ENCODE measurements around the gene HRAS.

HRAS gene

GRCh38 chr11:535519-536454, at the start of gene HRAS:
Gene HRAS (minus strand): TSS chr11:535576.
- peak; percentile 99 for DNase-seq

DNA sequence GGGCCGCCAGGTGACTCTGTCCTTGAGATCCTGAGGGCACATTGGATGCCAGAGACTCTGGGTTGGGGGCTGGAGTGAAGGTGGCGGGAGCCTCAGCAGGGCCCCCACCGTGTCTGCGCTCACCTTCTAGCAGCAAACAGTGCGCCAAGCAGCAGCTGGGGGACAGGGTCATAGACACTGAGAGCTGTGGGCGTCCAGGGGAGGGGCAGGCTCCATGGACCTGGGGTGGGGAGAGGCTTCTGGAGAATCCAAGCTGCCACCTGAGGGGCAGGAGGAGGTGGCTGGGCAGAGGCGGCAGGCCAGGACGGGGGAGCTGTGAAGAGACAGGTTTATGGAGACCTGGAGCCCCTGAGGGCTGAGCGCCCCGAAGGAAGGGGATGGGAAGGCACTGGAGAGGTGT, 48.9 kb upstream of the HRAS start:
- DNase-seq = no peak

- no peak for DNase-seq
Observed at GRCh38 chr11:581752-582151, 46.4 kb upstream of the HRAS start.

GRCh38 chr11:581342-581741, 46.0 kb upstream of the HRAS start:
- DNase-seq = no peak

DNA sequence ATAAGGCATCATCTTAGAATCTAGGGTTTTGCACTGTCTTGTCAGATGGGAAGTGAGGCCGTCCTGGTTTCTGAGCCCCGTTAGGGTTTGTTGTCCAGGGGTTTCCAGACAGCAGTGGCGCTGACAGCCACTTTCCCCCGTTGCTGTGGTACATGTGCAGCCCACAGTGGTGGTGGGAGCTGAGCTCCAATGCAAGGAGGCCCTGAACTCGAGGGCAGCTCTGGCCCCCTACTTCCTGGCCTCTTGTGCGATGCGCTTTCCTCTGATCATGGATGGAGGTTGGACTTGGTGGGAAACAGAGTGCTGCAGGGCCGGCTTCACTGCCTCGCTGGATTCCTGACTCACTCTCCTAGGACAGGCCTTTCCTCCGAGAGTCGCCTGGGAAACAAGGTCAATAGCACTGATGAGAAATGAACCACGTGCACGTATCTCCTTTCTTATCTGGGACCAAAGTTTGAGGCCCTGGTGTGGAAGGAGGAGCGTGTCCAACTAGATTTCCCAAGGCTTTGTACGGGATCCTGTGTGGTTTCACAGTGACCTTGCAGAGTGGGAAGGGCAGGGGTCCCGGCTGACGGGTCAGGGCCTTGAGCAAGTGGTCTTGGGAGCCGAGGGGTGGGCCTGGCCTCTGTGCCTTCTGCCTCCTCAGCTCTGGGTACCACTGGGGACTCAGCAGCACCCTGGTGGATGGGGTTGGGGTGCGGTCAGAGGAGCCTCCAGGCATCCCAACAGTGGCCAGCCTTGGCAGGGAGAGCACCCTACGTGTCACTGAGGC, 44.6 kb upstream of the HRAS start:
- DNase-seq = no peak

DNA sequence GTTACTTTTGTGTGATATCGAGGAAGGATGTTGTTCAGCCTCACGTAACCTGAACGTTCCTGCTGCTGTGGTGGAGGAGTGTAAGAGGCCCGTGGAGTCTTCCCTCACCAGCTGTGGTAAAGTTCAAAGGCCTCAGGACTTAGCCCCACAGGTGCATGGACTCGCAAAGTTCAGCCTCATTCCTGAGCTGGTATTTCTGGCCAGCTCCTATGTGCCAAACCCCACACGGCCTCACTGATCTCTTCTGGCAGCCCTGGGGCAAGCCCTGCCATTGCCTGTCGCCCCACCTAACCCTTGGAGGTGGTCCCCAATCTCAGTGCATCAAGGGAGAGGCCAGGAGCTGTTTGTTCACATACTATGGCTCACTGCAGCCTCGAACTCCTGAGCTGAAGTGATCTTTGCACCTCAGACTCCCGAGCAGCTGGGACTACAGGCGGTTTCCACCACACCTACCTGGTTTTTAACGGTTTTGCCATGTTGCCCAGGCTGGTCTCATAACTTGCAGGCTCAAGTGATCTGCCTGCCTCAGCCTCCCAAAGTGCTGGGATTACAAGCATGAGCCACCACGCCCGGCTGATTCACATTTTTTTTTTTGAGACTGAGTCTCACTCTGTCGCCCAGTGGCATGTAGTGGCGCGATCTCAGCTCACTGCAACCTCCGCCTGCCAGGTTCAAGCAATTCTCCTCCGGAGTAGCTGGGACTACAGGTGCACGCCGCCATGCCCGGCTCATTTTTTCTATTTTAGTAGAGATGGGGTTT, 43.1 kb upstream of the HRAS start:
- no peak for DNase-seq

GRCh38 chr11:577611-577894, 42.2 kb upstream of the HRAS start:
- DNase-seq = no peak

GRCh38 chr11:576811-577610, 41.6 kb upstream of the HRAS start:
- DNase-seq = peak; percentile 72

GRCh38 chr11:575996-576768, 40.8 kb upstream of the HRAS start, which contains the start of gene PHRF1:
Gene PHRF1 (plus strand): TSS chr11:576470. CDS start chr11:581513, 5,043 bp downstream.
- peak; percentile 98 for DNase-seq

DNA sequence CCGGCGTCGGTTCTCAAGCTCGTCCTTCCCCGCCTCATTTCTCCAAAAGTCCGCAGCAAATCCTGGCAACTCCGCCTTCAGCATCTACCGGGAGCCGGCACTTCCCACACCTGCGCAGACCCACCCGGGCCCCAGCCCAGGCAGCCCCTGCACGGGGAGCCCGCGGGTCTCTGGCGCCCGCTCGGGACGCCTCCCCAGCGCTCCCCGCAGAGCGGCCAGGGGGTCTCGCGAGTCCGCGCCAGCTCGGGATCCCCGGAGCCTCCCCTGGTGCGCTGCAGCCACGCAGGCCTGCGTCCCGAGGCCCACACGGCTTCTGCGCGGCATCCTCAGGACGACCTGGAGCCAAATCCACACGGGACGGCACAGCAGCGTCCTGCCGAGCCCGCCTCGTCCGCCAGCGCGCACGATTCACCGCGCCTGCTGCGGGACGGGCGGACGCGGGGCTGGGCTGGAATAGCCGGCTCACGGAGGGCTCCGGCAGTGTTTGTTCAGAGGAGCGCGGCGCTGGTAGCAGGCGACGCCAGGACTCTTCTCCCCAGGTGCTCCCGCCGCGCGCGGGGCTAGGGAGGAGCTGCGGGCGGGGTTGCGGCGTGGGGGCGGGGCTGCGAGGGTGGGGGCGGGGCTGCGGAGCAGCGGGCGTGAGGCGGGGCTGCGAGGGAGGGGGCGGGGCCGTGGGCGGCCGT, 40.1 kb upstream of the HRAS start:
- no peak for DNase-seq

DNA sequence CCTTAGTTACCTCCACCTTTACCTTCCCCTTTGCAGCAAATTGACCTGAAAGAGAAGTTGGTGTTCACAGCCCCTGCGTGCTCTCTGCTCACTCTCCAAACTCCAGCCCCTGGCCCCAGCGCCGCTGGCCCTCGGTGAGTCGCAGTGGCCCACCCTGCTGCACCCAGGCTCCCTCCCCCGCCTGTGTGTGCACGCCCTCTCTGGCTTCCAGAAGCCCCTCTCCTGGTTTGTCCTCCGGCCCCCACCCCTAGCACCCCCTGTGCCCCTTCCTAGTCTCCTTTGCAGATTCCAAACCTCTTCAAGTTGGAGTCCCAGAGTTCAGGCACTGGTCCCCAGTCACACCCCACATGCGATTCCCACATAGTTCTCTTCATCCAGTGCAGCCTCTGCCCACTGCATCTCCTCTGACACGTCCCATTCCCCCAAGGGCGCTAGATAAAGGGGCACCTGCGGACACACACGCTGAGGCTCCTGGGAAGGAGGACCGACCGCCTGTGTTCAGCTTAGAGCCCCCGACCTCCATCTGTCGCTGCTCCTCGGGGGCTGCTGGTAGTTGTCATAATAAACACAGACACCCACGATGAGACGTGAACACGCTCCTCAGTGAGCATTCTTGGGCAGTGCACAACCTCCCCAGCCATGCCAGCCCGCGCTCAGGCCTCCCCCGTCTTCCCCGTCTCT, 39.4 kb upstream of the HRAS start:
- peak; percentile 71 for DNase-seq

DNA sequence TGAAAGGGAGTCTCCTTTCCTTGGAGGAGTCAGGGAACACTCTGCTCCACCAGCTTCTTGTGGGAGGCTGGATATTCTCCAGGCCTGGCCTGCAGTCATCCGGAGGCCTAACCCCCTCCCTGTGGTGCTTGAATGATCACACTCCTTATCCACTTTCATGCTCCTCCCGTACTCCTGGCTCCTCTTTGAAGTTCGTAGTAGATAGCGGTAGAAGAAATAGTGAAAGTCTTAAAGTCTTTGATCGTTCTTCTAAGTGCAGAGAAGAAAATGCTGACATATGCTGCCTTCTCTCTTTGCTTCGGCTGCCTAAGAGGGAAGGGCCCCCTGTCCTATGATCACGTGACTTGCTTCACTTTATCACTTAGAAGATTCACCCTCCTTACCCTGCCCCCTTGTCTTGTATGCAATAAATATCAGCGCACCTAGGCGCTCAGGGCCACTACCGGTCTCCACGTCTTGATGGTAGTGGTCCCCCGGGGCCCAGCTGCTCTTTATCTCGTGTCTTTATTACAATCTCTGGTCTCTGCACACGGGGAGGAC, 38.7 kb upstream of the HRAS start:
- peak; percentile 67 for DNase-seq

- no peak for DNase-seq
Observed at GRCh38 chr11:573146-573759, 37.9 kb upstream of the HRAS start.

DNA sequence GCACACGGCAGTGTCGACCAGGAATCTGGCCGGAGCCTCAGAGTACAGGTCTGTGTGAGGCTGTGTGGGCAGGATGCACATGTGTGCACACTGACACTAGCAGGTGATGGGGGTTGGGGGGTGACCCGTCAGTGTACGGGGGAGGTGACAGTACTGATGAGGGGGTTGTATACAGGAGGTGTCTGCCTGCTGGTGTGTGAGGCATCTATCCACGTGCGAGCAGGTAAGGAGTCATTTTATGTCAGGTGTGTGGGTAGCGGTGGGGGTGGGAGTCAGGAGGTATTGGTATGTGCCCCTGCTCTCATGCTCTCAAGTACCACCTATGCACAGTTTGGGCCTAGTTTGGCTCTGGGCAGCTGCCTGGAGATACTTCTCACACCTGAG, 36.4 kb upstream of the HRAS start:
- DNase-seq = no peak

GRCh38 chr11:569158-569885, 33.9 kb upstream of the HRAS start:
- DNase-seq = no peak

GRCh38 chr11:568306-569157, 33.2 kb upstream of the HRAS start:
- peak; percentile 97 for DNase-seq

GRCh38 chr11:567629-568292, 32.4 kb upstream of the HRAS start:
- DNase-seq = peak; percentile 69
